ENCODE measurements around the gene PROX1.

Gene PROX1

GRCh38 chr1:213969958-213970555 is 17.7 kb upstream of the PROX1 start:
- Mint-ChIP-seq H3K4me3 (no peak overlapping the region), H3K36me3 (no peaks in the 10 kb centered on the region), H3K4me1 (ENCODE audit: low read depth) (no peaks in the 10 kb centered on the region), H3K9me3 (ENCODE audit: low read depth) (no peaks in the 10 kb centered on the region), H3K27ac (no peak overlapping the region), H3K27me3 (peaks cover 20% of the 10 kb centered on the region)

- no peak overlapping the region for H3K4me3 Mint-ChIP-seq
- H3K4me1 Mint-ChIP-seq (ENCODE audit: low read depth): no peaks in the 10 kb centered on the region
- H3K27me3 Mint-ChIP-seq: peaks cover 28% of the 10 kb centered on the region
- H3K27ac Mint-ChIP-seq: no peak overlapping the region
- no peaks in the 10 kb centered on the region for H3K9me3 Mint-ChIP-seq (ENCODE audit: low read depth)
- H3K36me3 Mint-ChIP-seq: no peaks in the 10 kb centered on the region
Measured at GRCh38 chr1:213972141-213972540, 15.6 kb upstream of the PROX1 start.

- no peaks in the 10 kb centered on the region for H3K4me1 Mint-ChIP-seq (ENCODE audit: low read depth)
- H3K27ac Mint-ChIP-seq: no peak overlapping the region
- H3K9me3 Mint-ChIP-seq (ENCODE audit: low read depth): no peaks in the 10 kb centered on the region
- H3K4me3 Mint-ChIP-seq: no peak overlapping the region
- H3K27me3 Mint-ChIP-seq: peaks cover 33% of the 10 kb centered on the region
- H3K36me3 Mint-ChIP-seq: no peaks in the 10 kb centered on the region
Measured at GRCh38 chr1:213973129-213973528, 14.6 kb upstream of the PROX1 start.

- peaks cover 44% of the 10 kb centered on the region for H3K27me3 Mint-ChIP-seq
- H3K4me3 Mint-ChIP-seq: no peak overlapping the region
- H3K36me3 Mint-ChIP-seq: no peaks in the 10 kb centered on the region
- no peak overlapping the region for H3K27ac Mint-ChIP-seq
- no peaks in the 10 kb centered on the region for H3K9me3 Mint-ChIP-seq (ENCODE audit: low read depth)
- H3K4me1 Mint-ChIP-seq (ENCODE audit: low read depth): peaks cover 9% of the 10 kb centered on the region
Measured at GRCh38 chr1:213976665-213977485, 10.9 kb upstream of the PROX1 start.

- Mint-ChIP-seq H3K36me3 (no peaks in the 10 kb centered on the region), H3K4me1 (ENCODE audit: low read depth) (peaks cover 14% of the 10 kb centered on the region), H3K4me3 (no peak overlapping the region), H3K27me3 (peaks cover 49% of the 10 kb centered on the region), H3K9me3 (ENCODE audit: low read depth) (no peaks in the 10 kb centered on the region), H3K27ac (no peak overlapping the region)
Measured at GRCh38 chr1:213977486-213977842, 10.3 kb upstream of the PROX1 start.

GRCh38 chr1:213977909-213978308 is 9.9 kb upstream of the PROX1 start:
- Mint-ChIP-seq H3K9me3 (ENCODE audit: low read depth) (no peaks in the 10 kb centered on the region), H3K27me3 (peaks cover 47% of the 10 kb centered on the region), H3K36me3 (no peaks in the 10 kb centered on the region), H3K4me1 (ENCODE audit: low read depth) (peaks cover 14% of the 10 kb centered on the region), H3K4me3 (no peak overlapping the region), H3K27ac (no peak overlapping the region)

GRCh38 chr1:213979751-213980586 is 7.8 kb upstream of the PROX1 start:
- no peak overlapping the region for H3K27ac Mint-ChIP-seq
- H3K4me1 Mint-ChIP-seq (ENCODE audit: low read depth): peaks cover 20% of the 10 kb centered on the region

GRCh38 chr1:213980906-213981305 is 6.9 kb upstream of the PROX1 start:
- Mint-ChIP-seq H3K27ac (no peak overlapping the region), H3K27me3 (peaks cover 56% of the 10 kb centered on the region), H3K9me3 (ENCODE audit: low read depth) (no peaks in the 10 kb centered on the region), H3K36me3 (no peaks in the 10 kb centered on the region), H3K4me3 (no peak overlapping the region), H3K4me1 (ENCODE audit: low read depth) (peaks cover 23% of the 10 kb centered on the region)

More at GRCh38 chr1:213979751-213980586, 7.8 kb upstream of the PROX1 start:
- H3K27me3 Mint-ChIP-seq: peaks cover 56% of the 10 kb centered on the region
- no peaks in the 10 kb centered on the region for H3K9me3 Mint-ChIP-seq (ENCODE audit: low read depth)
- no peak overlapping the region for H3K4me3 Mint-ChIP-seq
- H3K36me3 Mint-ChIP-seq: no peaks in the 10 kb centered on the region

GRCh38 chr1:213982289-213982671 is 5.5 kb upstream of the PROX1 start:
- Mint-ChIP-seq H3K27me3 (peaks cover 63% of the 10 kb centered on the region), H3K4me3 (no peak overlapping the region), H3K27ac (no peak overlapping the region), H3K9me3 (ENCODE audit: low read depth) (no peaks in the 10 kb centered on the region), H3K36me3 (no peaks in the 10 kb centered on the region), H3K4me1 (ENCODE audit: low read depth) (peaks cover 37% of the 10 kb centered on the region)

- H3K9me3 Mint-ChIP-seq (ENCODE audit: low read depth): no peaks in the 10 kb centered on the region
- H3K27me3 Mint-ChIP-seq: peaks cover 62% of the 10 kb centered on the region
- no peaks in the 10 kb centered on the region for H3K36me3 Mint-ChIP-seq
- H3K27ac Mint-ChIP-seq: no peak overlapping the region
- peaks cover 40% of the 10 kb centered on the region for H3K4me1 Mint-ChIP-seq (ENCODE audit: low read depth)
- H3K4me3 Mint-ChIP-seq: peak overlapping the region; percentile 12
Measured at GRCh38 chr1:213982672-213983492, 4.9 kb upstream of the PROX1 start.

- H3K27ac Mint-ChIP-seq: no peak overlapping the region
- H3K36me3 Mint-ChIP-seq: no peaks in the 10 kb centered on the region
- no peaks in the 10 kb centered on the region for H3K9me3 Mint-ChIP-seq (ENCODE audit: low read depth)
- H3K4me3 Mint-ChIP-seq: peak overlapping the region; percentile 12
- peaks cover 62% of the 10 kb centered on the region for H3K27me3 Mint-ChIP-seq
- peaks cover 47% of the 10 kb centered on the region for H3K4me1 Mint-ChIP-seq (ENCODE audit: low read depth)
Measured at GRCh38 chr1:213983493-213984386, 4.0 kb upstream of the PROX1 start.

GRCh38 chr1:213984387-213985208 is 3.2 kb upstream of the PROX1 start:
- no peaks in the 10 kb centered on the region for H3K36me3 Mint-ChIP-seq
- H3K4me1 Mint-ChIP-seq (ENCODE audit: low read depth): peaks cover 54% of the 10 kb centered on the region
- peak overlapping the region; percentile 20 for H3K4me3 Mint-ChIP-seq
- H3K27ac Mint-ChIP-seq: no peak overlapping the region
- H3K9me3 Mint-ChIP-seq (ENCODE audit: low read depth): no peaks in the 10 kb centered on the region
- H3K27me3 Mint-ChIP-seq: peaks cover 62% of the 10 kb centered on the region

Measured in activated naive CD8-positive, alpha-beta T cell (primary cell).